Tibial nerve (tissue), 3 donors: ENCODE results near the gene C3orf52.

Experiments used
- CTCF ChIP-seq, 5 experiments: fragments of 200-600 bp in 3 of 5; fragments of 450-650 bp in 2 of 5; sonication (generic) in 3 of 5; IDR thresholded peaks; one replicate each; pipeline ENCODE4 v1.5.1; 2016 to 2019; ENCODE audit warnings: antibody characterized with exemption in 5 of 5, mild to moderate bottlenecking in 3 of 5, moderate library complexity in 2 of 5
- POLR2A ChIP-seq, 2 donors: fragments of 450-650 bp; IDR thresholded peaks; one replicate each; pipeline ENCODE4 v1.6.1; 2017; ENCODE audit warnings: antibody characterized with exemption in 2 of 2, mild to moderate bottlenecking in 2 of 2, moderate library complexity in 2 of 2

GRCh38 chr3:112061152-112061551 lies 25.0 kb upstream of the C3orf52 start:
- TF ChIP-seq CTCF (IDR thresholded peaks at IDR 0.05): no peak
- no peak for TF ChIP-seq POLR2A (IDR thresholded peaks at IDR 0.05)
